Prostate gland (tissue), 2 donors: ENCODE results near the gene VOPP1.

ENCODE experiments used
- POLR2A ChIP-seq: fragments of 450-650 bp; IDR thresholded peaks from one replicate; pipeline ENCODE4 v1.6.1; 2016; ENCODE audit warnings: antibody characterized with exemption, mild to moderate bottlenecking
- TF ChIP-seq, protein P1 (sequence below), 4 experiments: fragments of 200-600 bp in 2 of 4; fragments of 450-650 bp in 2 of 4; sonication (generic) in 2 of 4; IDR thresholded peaks; 1 replicate in 3 of 4; 2 replicates in 1 of 4; pipeline ENCODE4 v1.5.1; 2016 to 2019; ENCODE audit warnings: antibody characterized with exemption in 4 of 4, mild to moderate bottlenecking in 2 of 4, moderate library complexity in 2 of 4

- TF ChIP-seq, protein P1, sequence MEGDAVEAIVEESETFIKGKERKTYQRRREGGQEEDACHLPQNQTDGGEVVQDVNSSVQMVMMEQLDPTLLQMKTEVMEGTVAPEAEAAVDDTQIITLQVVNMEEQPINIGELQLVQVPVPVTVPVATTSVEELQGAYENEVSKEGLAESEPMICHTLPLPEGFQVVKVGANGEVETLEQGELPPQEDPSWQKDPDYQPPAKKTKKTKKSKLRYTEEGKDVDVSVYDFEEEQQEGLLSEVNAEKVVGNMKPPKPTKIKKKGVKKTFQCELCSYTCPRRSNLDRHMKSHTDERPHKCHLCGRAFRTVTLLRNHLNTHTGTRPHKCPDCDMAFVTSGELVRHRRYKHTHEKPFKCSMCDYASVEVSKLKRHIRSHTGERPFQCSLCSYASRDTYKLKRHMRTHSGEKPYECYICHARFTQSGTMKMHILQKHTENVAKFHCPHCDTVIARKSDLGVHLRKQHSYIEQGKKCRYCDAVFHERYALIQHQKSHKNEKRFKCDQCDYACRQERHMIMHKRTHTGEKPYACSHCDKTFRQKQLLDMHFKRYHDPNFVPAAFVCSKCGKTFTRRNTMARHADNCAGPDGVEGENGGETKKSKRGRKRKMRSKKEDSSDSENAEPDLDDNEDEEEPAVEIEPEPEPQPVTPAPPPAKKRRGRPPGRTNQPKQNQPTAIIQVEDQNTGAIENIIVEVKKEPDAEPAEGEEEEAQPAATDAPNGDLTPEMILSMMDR (IDR thresholded peaks at IDR 0.05): no peak
- TF ChIP-seq POLR2A: no peak
Measured at GRCh38 chr7:55504093-55504859, 68.0 kb downstream of the VOPP1 start.
